Activated T-helper 2 cell treated with anti-CD3 and anti-CD28 coated beads, Interferon-gamma antibody, Interleukin-2, Interleukin-4, amounts not matched to agents 10 μg/mL and 5 μg/mL and 100 μg/mL, durations not matched to agents 14 hours and 24 hours and 36 hours (primary cell): Measurements from ENCODE around the gene CHMP3. TPM values are rescaled to one million over a fixed set of nuclear protein-coding genes. Genes with fewer than 3 reads are reported as not detected.
"Not testable (repeated sequence)": the region's sequence is repeated elsewhere in the genome, so short reads cannot be mapped to it uniquely, and the experiment has no call there.

Experiments
- DNase-seq: peaks from one replicate; pipeline ENCODE4 v3.0.0; 2021; ENCODE audit warnings: low spot score
- H3K27ac Mint-ChIP-seq: one replicate; pipeline ENCODE4 v1.8.0; 2021; ENCODE audit warnings: mixed read lengths
- H3K27me3 Mint-ChIP-seq: one replicate; pipeline ENCODE4 v1.8.0; 2021; ENCODE audit warnings: low read depth, mixed read lengths
- H3K36me3 Mint-ChIP-seq: one replicate; pipeline ENCODE4 v1.8.0; 2021; ENCODE audit warnings: low read depth, mixed read lengths
- H3K4me1 Mint-ChIP-seq: one replicate; pipeline ENCODE4 v1.8.0; 2021; ENCODE audit warnings: low read depth, mixed read lengths
- H3K4me3 Mint-ChIP-seq: one replicate; pipeline ENCODE4 v1.8.0; 2021; ENCODE audit warnings: low read depth, mild to moderate bottlenecking, moderate library complexity, mixed read lengths
- H3K9me3 Mint-ChIP-seq: one replicate; pipeline ENCODE4 v1.8.0; 2021; ENCODE audit warnings: mixed read lengths
- intact Hi-C: fragments of 100-400 bp; cut with micrococcal nuclease; formaldehyde crosslinking; loops from one replicate; pipeline ENCODE4 v1.15.1; 2023
- total RNA-seq: library from RNA; stranded (reverse); gene quantifications from 2 replicates; pipeline ENCODE4 v1.2.3, GENCODE V29; 2022

CHMP3 gene
- total RNA-seq, 1 donor from 2014 or later, result 31.4 TPM

GRCh38 chr2:86519349-86519748 lies 43.9 kb downstream of the CHMP3 start:
- H3K4me3 Mint-ChIP-seq, result no peak overlapping the region
- DNase-seq, result no peak
- H3K36me3 Mint-ChIP-seq, result peaks cover 25% of the 10 kb centered on the region
- H3K9me3 Mint-ChIP-seq, result peaks cover 9% of the 10 kb centered on the region
- H3K4me1 Mint-ChIP-seq, result no peaks in the 10 kb centered on the region
- intact Hi-C loops, result no loop called here
- no peaks in the 10 kb centered on the region for H3K27me3 Mint-ChIP-seq
- H3K27ac Mint-ChIP-seq, result no peak overlapping the region

GRCh38 chr2:86518481-86518880 lies 44.8 kb downstream of the CHMP3 start:
- Mint-ChIP-seq H3K27ac (no peak overlapping the region), H3K4me1 (no peaks in the 10 kb centered on the region), H3K9me3 (peaks cover 9% of the 10 kb centered on the region), H3K36me3 (peaks cover 19% of the 10 kb centered on the region), H3K4me3 (no peak overlapping the region), H3K27me3 (no peaks in the 10 kb centered on the region)
- DNase-seq, result no peak
- intact Hi-C loops, result no loop called here

- H3K9me3 Mint-ChIP-seq, result peaks cover 9% of the 10 kb centered on the region
- no peak overlapping the region for H3K27ac Mint-ChIP-seq
- DNase-seq, result no peak
- H3K36me3 Mint-ChIP-seq, result peaks cover 40% of the 10 kb centered on the region
- H3K4me1 Mint-ChIP-seq, result no peaks in the 10 kb centered on the region
- no peaks in the 10 kb centered on the region for H3K27me3 Mint-ChIP-seq
- H3K4me3 Mint-ChIP-seq, result no peak overlapping the region
- intact Hi-C loops, result no loop called here
Measured at GRCh38 chr2:86513948-86514660, 49.1 kb downstream of the CHMP3 start.

- Mint-ChIP-seq H3K4me3 (no peak overlapping the region), H3K27ac (no peak overlapping the region), H3K9me3 (peaks cover 9% of the 10 kb centered on the region), H3K27me3 (no peaks in the 10 kb centered on the region), H3K4me1 (no peaks in the 10 kb centered on the region), H3K36me3 (peaks cover 42% of the 10 kb centered on the region)
- no peak for DNase-seq
- intact Hi-C loops, result no loop called here
Measured at GRCh38 chr2:86512892-86513291, 50.4 kb downstream of the CHMP3 start.

- no peak for DNase-seq
- Mint-ChIP-seq H3K4me3 (no peak overlapping the region), H3K27ac (no peak overlapping the region), H3K4me1 (no peaks in the 10 kb centered on the region), H3K27me3 (no peaks in the 10 kb centered on the region), H3K36me3 (peaks cover 48% of the 10 kb centered on the region), H3K9me3 (peaks cover 9% of the 10 kb centered on the region)
- intact Hi-C loops, result no loop called here
Measured at GRCh38 chr2:86512034-86512433, 51.2 kb downstream of the CHMP3 start.

- H3K36me3 Mint-ChIP-seq, result peaks cover 51% of the 10 kb centered on the region
- H3K27ac Mint-ChIP-seq, result no peak overlapping the region
- no peaks in the 10 kb centered on the region for H3K4me1 Mint-ChIP-seq
- H3K4me3 Mint-ChIP-seq, result no peak overlapping the region
- no peak for DNase-seq
- intact Hi-C loops, result no loop called here
- no peaks in the 10 kb centered on the region for H3K27me3 Mint-ChIP-seq
- no peaks in the 10 kb centered on the region for H3K9me3 Mint-ChIP-seq
Measured at GRCh38 chr2:86510436-86510933, 52.8 kb downstream of the CHMP3 start.

GRCh38 chr2:86507600-86507999 lies 55.6 kb downstream of the CHMP3 start:
- Mint-ChIP-seq H3K9me3 (no peaks in the 10 kb centered on the region), H3K27me3 (no peaks in the 10 kb centered on the region), H3K4me1 (no peaks in the 10 kb centered on the region), H3K4me3 (no peak overlapping the region), H3K27ac (no peak overlapping the region), H3K36me3 (peaks cover 72% of the 10 kb centered on the region)
- no peak for DNase-seq
- intact Hi-C loops, result no loop called here

- Mint-ChIP-seq H3K27me3 (no peaks in the 10 kb centered on the region), H3K4me3 (no peak overlapping the region), H3K4me1 (peaks cover 3% of the 10 kb centered on the region), H3K36me3 (peaks cover 98% of the 10 kb centered on the region), H3K27ac (no peak overlapping the region), H3K9me3 (peaks cover 55% of the 10 kb centered on the region)
- DNase-seq, result no peak
- intact Hi-C loops, result no loop called here
Measured at GRCh38 chr2:86500325-86501083, 62.7 kb downstream of the CHMP3 start.

GRCh38 chr2:86499326-86499725 lies 63.9 kb downstream of the CHMP3 start:
- Mint-ChIP-seq H3K27ac (no peak overlapping the region), H3K4me3 (no peak overlapping the region), H3K36me3 (peaks cover 99% of the 10 kb centered on the region), H3K4me1 (peaks cover 3% of the 10 kb centered on the region), H3K9me3 (peaks cover 64% of the 10 kb centered on the region), H3K27me3 (no peaks in the 10 kb centered on the region)
- intact Hi-C loops, result no loop called here
- DNase-seq, result no peak

GRCh38 chr2:86498468-86499260 lies 64.6 kb downstream of the CHMP3 start:
- Mint-ChIP-seq H3K4me3 (no peak overlapping the region), H3K9me3 (peaks cover 68% of the 10 kb centered on the region), H3K27ac (no peak overlapping the region), H3K4me1 (peaks cover 4% of the 10 kb centered on the region), H3K36me3 (peaks cover 100% of the 10 kb centered on the region), H3K27me3 (no peaks in the 10 kb centered on the region)
- no peak for DNase-seq
- intact Hi-C loops, result no loop called here

GRCh38 chr2:86496391-86496790 lies 66.9 kb downstream of the CHMP3 start:
- DNase-seq, intact Hi-C loops, H3K27me3 Mint-ChIP-seq, H3K4me3 Mint-ChIP-seq, H3K27ac Mint-ChIP-seq, H3K4me1 Mint-ChIP-seq: not testable (repeated sequence)
- H3K9me3 Mint-ChIP-seq, result peaks cover 63% of the 10 kb centered on the region
- peaks cover 88% of the 10 kb centered on the region for H3K36me3 Mint-ChIP-seq

- Mint-ChIP-seq H3K4me1 (peaks cover 4% of the 10 kb centered on the region), H3K27me3 (no peaks in the 10 kb centered on the region), H3K36me3 (peaks cover 88% of the 10 kb centered on the region), H3K9me3 (peaks cover 22% of the 10 kb centered on the region), H3K4me3 (no peak overlapping the region), H3K27ac (no peak overlapping the region)
- intact Hi-C loops, result no loop called here
- DNase-seq, result no peak
Measured at GRCh38 chr2:86492048-86492453, 71.2 kb downstream of the CHMP3 start.
